ENCODE data around the gene PM20D2.

DNA sequence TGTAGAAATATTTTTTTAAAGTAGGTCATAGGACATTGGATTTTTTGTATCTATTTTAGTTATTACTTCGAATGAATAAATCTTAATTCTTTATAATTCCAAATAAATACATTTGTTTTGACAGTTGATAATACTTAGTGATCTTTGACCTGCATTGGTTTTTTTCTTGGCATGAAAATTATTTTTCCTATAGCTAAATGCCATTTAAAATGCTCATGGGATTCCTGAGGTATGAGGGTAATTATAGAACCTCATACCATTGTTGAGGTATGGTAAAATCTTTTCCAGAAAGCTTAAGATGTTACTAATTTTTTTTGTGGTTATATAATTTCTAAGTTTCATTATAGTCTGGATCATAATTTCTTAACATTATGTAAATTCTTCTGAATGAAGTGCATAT is 8.3 kb downstream of the PM20D2 start:
- TF ChIP-seq, protein P1, sequence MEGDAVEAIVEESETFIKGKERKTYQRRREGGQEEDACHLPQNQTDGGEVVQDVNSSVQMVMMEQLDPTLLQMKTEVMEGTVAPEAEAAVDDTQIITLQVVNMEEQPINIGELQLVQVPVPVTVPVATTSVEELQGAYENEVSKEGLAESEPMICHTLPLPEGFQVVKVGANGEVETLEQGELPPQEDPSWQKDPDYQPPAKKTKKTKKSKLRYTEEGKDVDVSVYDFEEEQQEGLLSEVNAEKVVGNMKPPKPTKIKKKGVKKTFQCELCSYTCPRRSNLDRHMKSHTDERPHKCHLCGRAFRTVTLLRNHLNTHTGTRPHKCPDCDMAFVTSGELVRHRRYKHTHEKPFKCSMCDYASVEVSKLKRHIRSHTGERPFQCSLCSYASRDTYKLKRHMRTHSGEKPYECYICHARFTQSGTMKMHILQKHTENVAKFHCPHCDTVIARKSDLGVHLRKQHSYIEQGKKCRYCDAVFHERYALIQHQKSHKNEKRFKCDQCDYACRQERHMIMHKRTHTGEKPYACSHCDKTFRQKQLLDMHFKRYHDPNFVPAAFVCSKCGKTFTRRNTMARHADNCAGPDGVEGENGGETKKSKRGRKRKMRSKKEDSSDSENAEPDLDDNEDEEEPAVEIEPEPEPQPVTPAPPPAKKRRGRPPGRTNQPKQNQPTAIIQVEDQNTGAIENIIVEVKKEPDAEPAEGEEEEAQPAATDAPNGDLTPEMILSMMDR (conservative IDR thresholded peaks at IDR 0.05 in 1 of 2, IDR thresholded peaks at IDR 0.05 in 1 of 2; ENCODE audit: low read depth in 1 of 2, low read length in 2 of 2): no peak
- TF ChIP-seq EZH2 (IDR thresholded peaks at IDR 0.05; ENCODE audit: low read length, missing control alignments): no peak
